LNCAP (cell line): ENCODE data around the gene PLXDC2.

ENCODE experiments used
- CTCF ChIP-seq: fragments of 450-650 bp; IDR thresholded peaks from 2 replicates; pipeline ENCODE4 v1.5.1; 2017; ENCODE audit warnings: mild to moderate bottlenecking

PLXDC2 gene

DNA sequence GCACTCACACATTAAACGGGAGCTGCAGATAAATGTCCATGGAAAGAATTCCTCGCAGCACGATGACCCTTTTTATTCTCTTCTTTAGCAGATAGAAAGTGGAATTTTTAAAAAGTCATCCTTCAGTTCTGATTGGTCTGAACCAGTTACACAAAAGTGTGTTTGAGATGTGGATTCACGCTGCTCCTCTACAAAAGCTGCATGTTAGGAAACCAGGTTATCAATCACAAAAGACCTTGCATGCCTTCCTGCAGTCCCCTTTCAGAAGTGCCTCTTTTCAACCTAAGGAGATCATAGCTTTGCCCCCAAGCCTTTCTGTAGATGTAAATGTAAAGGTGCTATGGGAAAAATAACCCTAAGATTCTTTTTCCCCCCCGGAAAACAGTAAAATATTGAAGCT lies 299.7 kb downstream of the PLXDC2 start:
- TF ChIP-seq CTCF = no peak

GRCh38 chr10:20117471-20117870 lies 301.2 kb downstream of the PLXDC2 start:
- no peak for TF ChIP-seq CTCF

GRCh38 chr10:20118119-20118518 lies 301.9 kb downstream of the PLXDC2 start:
- TF ChIP-seq CTCF = no peak

GRCh38 chr10:20128811-20129210 lies 312.6 kb downstream of the PLXDC2 start:
- TF ChIP-seq CTCF = no peak

DNA sequence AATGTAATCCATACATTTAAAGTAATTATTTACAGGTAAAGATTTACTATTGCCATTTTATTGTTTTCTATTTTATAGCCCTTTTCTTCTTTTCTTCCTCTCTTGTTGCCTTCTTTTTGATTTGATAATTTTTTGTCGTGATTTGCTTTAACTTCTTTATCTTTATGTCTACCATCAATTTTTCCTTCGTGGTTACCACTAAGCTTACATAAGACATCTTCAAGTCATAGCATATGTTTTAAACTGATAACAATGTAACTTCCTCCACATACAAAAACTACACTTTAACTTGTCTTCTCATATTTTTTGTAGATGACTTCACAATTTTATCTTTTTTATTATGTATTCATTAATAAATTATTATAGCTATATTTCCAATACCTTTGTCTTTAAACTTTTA lies 316.6 kb downstream of the PLXDC2 start:
- TF ChIP-seq CTCF = no peak

- no peak for TF ChIP-seq CTCF
Observed at GRCh38 chr10:20133669-20134189, 317.5 kb downstream of the PLXDC2 start.

- no peak for TF ChIP-seq CTCF
Observed at GRCh38 chr10:20142311-20142710, 326.1 kb downstream of the PLXDC2 start.

GRCh38 chr10:20144268-20144667 lies 328.0 kb downstream of the PLXDC2 start:
- TF ChIP-seq CTCF = no peak
